Psoas muscle (tissue), 8 donors: ENCODE measurements around the gene SNCG. TPM values are rescaled to one million over a fixed set of nuclear protein-coding genes. Genes with fewer than 3 reads are reported as not detected.

Experiments used
- ATAC-seq, 4 donors: fragments of 200-7000 bp; cut with Tn5 transposase; one replicate each; pipeline ENCODE4 v1.9.1; 2020; ENCODE audit warnings: moderate library complexity in 3 of 4, mild to moderate bottlenecking in 2 of 4
- DNase-seq, 2 donors: peaks; one replicate each; pipeline ENCODE4 v3.0.0-alpha.2; 2020
- H3K27ac ChIP-seq: fragments of 200-600 bp; one replicate; pipeline ENCODE4 v1.8.0; 2022
- H3K27me3 ChIP-seq, 3 donors: fragments of 200-600 bp in 1 of 3; one replicate each; pipeline versions ENCODE4 v1.6.1 to v1.8.0; 2013 to 2022; ENCODE audit warnings: low read length in 2 of 3, mild to moderate bottlenecking in 2 of 3, moderate library complexity in 1 of 3; ENCODE audit not compliant: insufficient read depth in 3 of 3
- H3K36me3 ChIP-seq, 2 donors: fragments of 200-600 bp in 1 of 2; one replicate each; pipeline versions ENCODE4 v1.6.1 to v1.8.0; 2013 to 2022; ENCODE audit warnings: low read depth in 1 of 2, mild to moderate bottlenecking in 1 of 2, moderate library complexity in 1 of 2; ENCODE audit not compliant: insufficient read depth in 1 of 2
- H3K4me1 ChIP-seq: fragments of 200-600 bp; one replicate; pipeline ENCODE4 v1.8.0; 2022
- H3K4me3 ChIP-seq: fragments of 200-600 bp; one replicate; pipeline ENCODE4 v1.8.0; 2022; ENCODE audit warnings: mild to moderate bottlenecking
- H3K9me3 ChIP-seq: fragments of 200-600 bp; one replicate; pipeline ENCODE4 v1.8.0; 2022
- CTCF ChIP-seq: fragments of 200-600 bp; IDR thresholded peaks from one replicate; pipeline ENCODE4 v1.8.0; 2022; ENCODE audit warnings: antibody characterized with exemption
- WGBS, 3 donors: extraction: QIAGEN DNeasy Blood & Tissue Kit; methylation state at CpG; one replicate each; pipeline versions ENCODE4 v1.1.6 to v1.1.7; 2013; 5-methylcytosine and 5-hydroxymethylcytosine counted together
- intact Hi-C, 2 donors: fragments of 100-400 bp; cut with DNase I; formaldehyde crosslinking; loops; one replicate each; pipeline versions ENCODE4 v1.11.0 to v1.14.2; 2022
- polyA plus RNA-seq, 3 donors: library from polyadenylated mRNA; stranded (reverse); fragments of 200-250 nt; gene quantifications; one replicate each; pipeline ENCODE4 v1.2.3, GENCODE V29; 2013
- total RNA-seq, 4 donors: library from RNA; stranded (reverse); fragmentation: NEBNext Ultra II Directional in 2 of 4; extraction: Animal tissue kit (Norgen Biotek cat#: 25700) in 2 of 4; gene quantifications; one replicate each; pipeline versions ENCODE4 v1.2.1 to v1.2.4, GENCODE V29; 2021 to 2023
- donor health status: healthy with polysubstance abuse.
- donor health status: DM: no; HTN: no; CAD: no; lungs with moderate emphysema.
- donor health status: Bipolar disorder and iron deficiency.
- donor health status: healthy.
- donor health status: DM: yes; HTN: yes; CAD: no.
- donor health status: DM: no; HTN: no; CAD: no.
- donor health status: DM: no; HTN: no; CAD: no.
- donor health status: DM: yes; HTN: yes; CAD: no.

Gene SNCG
- total and polyA plus RNA-seq, 7 donors = 5.8 to 21.3 (median 11.0) TPM

GRCh38 chr10:86962981-86963310 is 4.5 kb downstream of the SNCG start:
- DNase-seq (no peak), ATAC-seq (no peak)
- TF ChIP-seq CTCF = no peak
- intact Hi-C loops = loop anchor here in 1 of 2 donors (2.0 kb wide), 1 partner anchor 20 kb away; no protein-coding TSS in a partner anchor
- Histone ChIP-seq H3K27me3 (no peaks in the 10 kb centered on the region), H3K9me3 (no peaks in the 10 kb centered on the region), H3K4me1 (peaks cover 20% of the 10 kb centered on the region), H3K36me3 (no peaks in the 10 kb centered on the region), H3K4me3 (no peak overlapping the region), H3K27ac (no peak overlapping the region)
- 95 to 99% (median 95%) methylated on average over 7 of the region's 7 CpGs for WGBS, 3 donors

- TF ChIP-seq CTCF = no peak
- Histone ChIP-seq H3K9me3 (no peaks in the 10 kb centered on the region), H3K4me3 (no peak overlapping the region), H3K36me3 (no peaks in the 10 kb centered on the region), H3K27me3 (no peaks in the 10 kb centered on the region), H3K4me1 (peaks cover 23% of the 10 kb centered on the region), H3K27ac (no peak overlapping the region)
- intact Hi-C loops = loop anchor here in 1 of 2 donors (2.0 kb wide), 1 partner anchor 21 kb away; no protein-coding TSS in a partner anchor
- ATAC-seq (no peak), DNase-seq (no peak)
- WGBS, 3 donors = 91 to 96% (median 94%) methylated on average over 12 of the region's 12 CpGs
Measured at GRCh38 chr10:86963341-86963919, 5.0 kb downstream of the SNCG start.

GRCh38 chr10:86964061-86964846 is 5.9 kb downstream of the SNCG start:
- DNase-seq (no peak), ATAC-seq (no peak)
- intact Hi-C loops = no loop called here
- Histone ChIP-seq H3K4me1 (peaks cover 25% of the 10 kb centered on the region), H3K27me3 (no peaks in the 10 kb centered on the region), H3K27ac (no peak overlapping the region), H3K9me3 (no peaks in the 10 kb centered on the region), H3K36me3 (no peaks in the 10 kb centered on the region), H3K4me3 (no peak overlapping the region)
- 74 to 88% (median 80%) methylated on average over 12 to 13 of the region's 13 CpGs for WGBS, 3 donors
- TF ChIP-seq CTCF = no peak

- WGBS, 3 donors = 79 to 89% (median 86%) methylated on average over 2 of the region's 2 CpGs
- Histone ChIP-seq H3K36me3 (no peaks in the 10 kb centered on the region), H3K27me3 (no peaks in the 10 kb centered on the region), H3K27ac (no peak overlapping the region), H3K4me3 (no peak overlapping the region), H3K9me3 (no peaks in the 10 kb centered on the region), H3K4me1 (peaks cover 31% of the 10 kb centered on the region)
- no peak for TF ChIP-seq CTCF
- intact Hi-C loops = no loop called here
- no peak for DNase-seq
- ATAC-seq = no peak
Measured at GRCh38 chr10:86964847-86965190, 6.4 kb downstream of the SNCG start.
